Mucosa of rectum (tissue), 2 donors: Measurements from ENCODE around the gene PLPP6.

Experiments
- H3K27ac ChIP-seq, 2 donors: one replicate each; pipeline ENCODE4 v1.7.0; 2013; ENCODE audit warnings: inconsistent platforms in 2 of 2, low read depth in 2 of 2, low read length in 2 of 2
- H3K27me3 ChIP-seq, 2 donors: one replicate each; pipeline ENCODE4 v1.7.0; 2013; ENCODE audit warnings: low read length in 2 of 2; ENCODE audit not compliant: control insufficient read depth in 2 of 2, insufficient read depth in 2 of 2
- H3K36me3 ChIP-seq, 2 donors: one replicate each; pipeline ENCODE4 v1.7.0; 2013; ENCODE audit warnings: low read length in 2 of 2; ENCODE audit not compliant: control insufficient read depth in 2 of 2, insufficient read depth in 2 of 2
- H3K4me1 ChIP-seq, 2 donors: one replicate each; pipeline ENCODE4 v1.7.0; 2013; ENCODE audit warnings: low read length in 2 of 2, mild to moderate bottlenecking in 1 of 2; ENCODE audit not compliant: control insufficient read depth in 2 of 2, insufficient read depth in 2 of 2
- H3K4me3 ChIP-seq, 2 donors: one replicate each; pipeline ENCODE4 v1.7.0; 2013; ENCODE audit warnings: low read length in 2 of 2
- H3K9ac ChIP-seq, 2 donors: one replicate each; pipeline ENCODE4 v1.7.0; 2013; ENCODE audit warnings: low read length in 2 of 2, low read depth in 1 of 2, mild to moderate bottlenecking in 1 of 2
- H3K9me3 ChIP-seq, 2 donors: one replicate each; pipeline ENCODE4 v1.7.0; 2013; ENCODE audit warnings: low read length in 2 of 2; ENCODE audit not compliant: control insufficient read depth in 2 of 2
- donor health status: healthy.
- donor health status: Normal muscosa, but diverticular disease.

PLPP6 gene

DNA sequence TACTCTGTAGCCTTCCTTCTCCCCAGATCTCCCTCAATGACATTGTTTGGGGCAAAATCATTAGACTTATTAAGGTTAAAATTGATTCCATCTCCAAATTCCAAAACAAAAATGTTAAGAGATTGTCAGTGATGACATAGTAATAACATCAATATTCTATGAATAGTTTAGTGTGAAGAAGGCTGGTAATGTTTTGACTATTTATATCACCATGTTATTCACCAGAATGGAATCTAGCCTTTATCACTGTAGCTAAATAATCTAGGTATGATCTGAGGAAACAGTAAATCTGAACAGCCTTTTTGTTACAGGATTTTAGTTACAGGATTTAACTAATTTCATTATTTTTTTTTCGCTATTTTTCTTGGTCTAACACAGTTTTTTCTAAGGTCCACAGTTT is 929 bp upstream of the PLPP6 start:
- Histone ChIP-seq H3K4me1 (peaks cover 25 to 30% of the 10 kb centered on the region in 2 donors), H3K9ac (no peak overlapping the region), H3K27me3 (no peaks in the 10 kb centered on the region), H3K9me3 (no peaks in the 10 kb centered on the region), H3K27ac (no peak overlapping the region), H3K36me3 (no peaks in the 10 kb centered on the region), H3K4me3 (no peak overlapping the region)

DNA sequence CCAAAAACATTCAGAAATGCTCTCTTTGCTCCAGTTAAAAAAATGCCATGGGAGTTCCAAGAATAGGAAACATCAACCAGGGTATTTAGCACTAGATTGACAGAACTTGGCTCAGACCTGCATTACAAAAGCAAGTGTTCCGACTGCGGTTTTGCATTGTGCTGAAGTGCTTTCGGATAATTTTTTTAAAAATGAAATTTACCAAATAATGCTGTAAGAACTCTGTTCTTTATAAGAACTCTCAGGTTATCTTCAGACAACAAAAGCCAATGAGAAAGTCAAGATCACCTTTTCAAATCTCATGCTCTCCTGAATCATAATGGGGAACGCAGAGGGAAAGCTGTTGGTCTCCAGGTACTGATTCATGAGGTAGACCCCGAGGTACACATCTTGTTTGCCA is 483 bp upstream of the PLPP6 start:
- Histone ChIP-seq H3K4me3 (peak overlapping the region; percentile 86 to 93), H3K9me3 (no peaks in the 10 kb centered on the region), H3K27me3 (no peaks in the 10 kb centered on the region), H3K36me3 (no peaks in the 10 kb centered on the region), H3K4me1 (peaks cover 25 to 30% of the 10 kb centered on the region in 2 donors), H3K9ac (peak overlapping the region in 1 of 2 donors; percentile 93), H3K27ac (peak overlapping the region in 1 of 2 donors; percentile 93)

DNA sequence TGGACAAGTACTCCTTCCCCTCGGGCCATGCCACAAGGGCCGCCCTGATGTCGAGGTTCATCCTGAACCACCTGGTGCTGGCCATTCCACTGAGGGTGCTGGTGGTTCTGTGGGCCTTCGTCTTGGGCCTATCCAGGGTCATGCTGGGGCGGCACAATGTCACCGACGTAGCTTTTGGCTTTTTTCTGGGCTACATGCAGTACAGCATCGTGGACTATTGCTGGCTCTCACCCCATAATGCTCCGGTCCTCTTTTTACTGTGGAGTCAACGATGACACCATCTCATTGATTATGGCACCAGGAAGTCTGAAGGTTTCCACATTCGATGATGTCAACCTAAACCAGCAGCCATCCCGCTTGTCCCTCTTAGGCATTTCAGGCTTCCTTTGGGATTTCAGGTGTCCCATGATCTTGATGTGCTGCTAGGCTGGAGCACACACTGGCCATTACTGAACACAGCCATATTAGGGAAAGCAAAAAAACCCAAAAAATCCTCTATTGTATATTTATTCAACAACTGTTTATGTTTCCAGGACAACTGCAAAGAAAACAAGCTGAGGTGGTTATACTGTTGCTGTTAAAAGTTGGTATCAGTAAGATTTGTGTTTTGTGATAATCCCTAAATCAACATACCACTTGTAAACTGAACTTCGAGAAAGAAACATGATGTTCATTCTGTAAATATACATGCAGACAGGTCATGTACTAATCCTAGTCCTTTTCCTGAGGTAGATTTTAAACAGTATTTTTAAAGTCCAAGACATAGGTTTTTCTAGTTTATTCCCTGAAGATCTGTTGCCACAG is 1.1 kb downstream of the PLPP6 start:
- H3K27me3 ChIP-seq: no peaks in the 10 kb centered on the region
- peaks cover 25 to 30% of the 10 kb centered on the region in 2 donors for H3K4me1 ChIP-seq
- peak overlapping the region; percentile 74 to 93 for H3K9ac ChIP-seq
- peak overlapping the region; percentile 91 to 93 for H3K27ac ChIP-seq
- H3K4me3 ChIP-seq: peak overlapping the region; percentile 86 to 93
- H3K9me3 ChIP-seq: no peaks in the 10 kb centered on the region
- no peaks in the 10 kb centered on the region for H3K36me3 ChIP-seq

DNA sequence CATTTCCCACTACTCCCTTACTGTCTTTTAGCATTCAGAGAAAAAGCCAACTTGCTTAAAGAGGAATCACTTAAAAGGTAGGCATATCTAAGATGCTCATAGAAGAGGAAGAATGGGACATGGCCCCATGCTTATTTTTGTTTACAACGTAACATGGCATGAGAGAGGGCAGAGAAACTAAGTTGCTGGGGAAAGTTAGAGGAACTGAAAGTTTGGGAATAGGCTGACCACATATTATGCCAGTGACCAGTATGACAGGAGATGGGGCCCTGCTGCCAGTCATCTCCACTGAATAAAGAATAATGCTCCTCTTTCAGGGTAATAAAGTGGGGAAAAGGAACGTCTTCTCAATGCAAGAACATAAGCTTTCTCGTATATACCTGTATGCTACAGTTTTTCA is 1.9 kb downstream of the PLPP6 start:
- Histone ChIP-seq H3K9me3 (no peaks in the 10 kb centered on the region), H3K4me3 (peak overlapping the region; percentile 21 to 86), H3K27me3 (no peaks in the 10 kb centered on the region)

DNA sequence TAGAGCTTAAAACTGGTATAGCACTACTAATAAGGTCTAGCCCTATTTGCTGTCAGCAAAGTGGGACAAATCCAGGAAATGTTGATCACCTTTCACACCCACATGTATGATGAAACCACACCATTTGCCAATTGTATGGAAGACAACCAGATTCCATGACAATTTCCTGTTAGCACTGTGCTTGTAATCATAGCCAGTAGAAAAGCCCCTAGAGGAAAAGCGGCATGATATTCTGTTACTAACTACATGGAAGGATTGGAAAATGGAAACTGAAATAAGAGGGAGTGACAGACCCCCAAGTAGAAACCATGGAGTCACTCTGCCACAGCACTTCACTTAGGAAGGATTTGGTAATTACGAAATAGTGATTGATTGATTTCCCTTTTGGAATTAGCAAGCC is 3.3 kb downstream of the PLPP6 start:
- Histone ChIP-seq H3K4me1 (peaks cover 25 to 30% of the 10 kb centered on the region in 2 donors), H3K9me3 (no peaks in the 10 kb centered on the region), H3K27me3 (no peaks in the 10 kb centered on the region), H3K9ac (no peak overlapping the region), H3K27ac (no peak overlapping the region), H3K4me3 (peak overlapping the region; percentile 8 to 82), H3K36me3 (no peaks in the 10 kb centered on the region)

More for the DNA sequence above, 1.9 kb downstream of the PLPP6 start:
- Histone ChIP-seq H3K27ac (peak overlapping the region in 1 of 2 donors; percentile 9), H3K4me1 (peaks cover 25 to 30% of the 10 kb centered on the region in 2 donors), H3K36me3 (no peaks in the 10 kb centered on the region), H3K9ac (no peak overlapping the region)

DNA sequence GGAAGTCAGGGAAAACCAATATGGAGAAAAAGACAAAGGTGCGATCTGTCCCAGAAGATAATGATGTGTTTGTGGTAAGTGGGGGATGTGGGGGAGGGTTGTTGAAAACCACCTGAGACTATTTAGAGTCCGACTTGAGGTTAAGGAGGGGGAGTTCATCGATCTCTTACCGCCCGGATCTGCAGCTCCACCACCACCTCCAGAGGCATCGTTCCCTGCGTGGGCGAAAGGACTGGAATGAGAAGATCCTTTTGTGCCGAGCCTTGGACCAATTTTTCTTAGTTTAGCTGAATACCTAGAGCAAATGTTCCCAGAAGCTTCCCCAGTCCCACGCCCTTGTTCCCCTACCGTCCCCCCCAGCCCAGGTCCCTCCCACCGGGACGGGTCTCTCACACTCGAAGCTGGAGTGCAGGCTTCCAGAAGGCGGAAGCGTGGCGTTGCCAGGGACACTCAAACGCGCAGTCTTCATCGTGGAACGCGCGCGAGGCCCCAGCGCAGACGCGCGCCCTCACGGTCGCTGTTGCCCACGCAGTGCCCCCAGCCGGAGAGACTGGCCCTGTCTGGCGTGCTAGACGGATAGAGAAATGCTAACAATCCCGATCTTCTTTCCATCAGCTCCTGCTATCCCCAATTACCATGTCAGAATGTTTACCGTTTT is 4.1 kb downstream of the PLPP6 start, which contains the start of gene SPATA6L:
SPATA6L (minus strand) TSS at position 439 of the 658 bp plus-strand sequence; CDS start at position 209, 230 bp downstream.
- Histone ChIP-seq H3K4me3 (peak within 1 kb of the TSS; percentile 79 to 82), H3K27ac (peak within 1 kb of the TSS; percentile 35 to 64), H3K9ac (peak within 1 kb of the TSS; percentile 69 to 71), H3K4me1 (peaks cover 25 to 30% of the 10 kb centered on the region in 2 donors), H3K9me3 (no peaks in the 10 kb centered on the region), H3K36me3 (no peaks in the 10 kb centered on the region), H3K27me3 (no peaks in the 10 kb centered on the region)

DNA sequence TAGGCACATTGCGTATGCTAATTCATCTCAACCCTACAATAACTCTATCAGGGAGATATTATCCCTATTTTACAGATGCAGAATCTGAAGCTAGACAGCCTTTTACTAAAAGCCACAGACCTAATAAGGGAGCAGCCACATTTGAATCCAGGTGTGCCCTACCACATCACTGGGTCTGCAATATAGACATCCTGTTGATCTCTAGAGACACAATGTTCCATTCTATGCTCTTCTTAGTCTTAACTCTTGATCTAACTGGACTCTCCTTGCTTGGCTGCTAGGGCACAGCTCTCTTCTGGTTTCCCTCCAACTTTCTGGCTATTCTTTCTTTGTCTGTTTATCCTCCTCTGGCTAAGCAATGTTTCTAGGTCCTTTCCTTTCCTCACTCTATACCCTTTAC is 5.6 kb downstream of the PLPP6 start:
- no peaks in the 10 kb centered on the region for H3K9me3 ChIP-seq
- no peak overlapping the region for H3K27ac ChIP-seq
- H3K36me3 ChIP-seq: no peaks in the 10 kb centered on the region
- H3K27me3 ChIP-seq: no peaks in the 10 kb centered on the region
- H3K9ac ChIP-seq: no peak overlapping the region
- H3K4me1 ChIP-seq: peaks cover 25 to 27% of the 10 kb centered on the region in 2 donors
- H3K4me3 ChIP-seq: no peak overlapping the region

DNA sequence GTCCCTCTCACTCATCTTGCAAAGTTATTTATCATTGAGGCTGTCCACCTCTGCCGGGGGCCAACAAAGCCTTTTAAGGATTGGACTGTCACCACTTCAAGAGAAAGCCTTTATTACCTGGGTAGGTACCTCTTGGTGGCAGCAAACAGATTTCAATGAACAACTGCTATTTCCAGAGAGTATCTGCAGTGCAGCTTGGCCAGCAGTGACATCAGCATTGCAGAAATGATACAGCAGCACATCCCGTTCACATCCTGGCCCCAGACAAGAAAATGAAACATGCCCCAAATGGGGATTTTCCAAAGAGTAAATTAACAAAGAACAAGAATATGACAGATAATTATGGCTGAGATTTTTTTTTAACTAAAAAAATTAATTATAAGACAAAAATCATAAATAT is 6.5 kb downstream of the PLPP6 start:
- Histone ChIP-seq H3K9me3 (no peaks in the 10 kb centered on the region), H3K4me1 (peaks cover 17 to 18% of the 10 kb centered on the region in 2 donors), H3K27ac (no peak overlapping the region), H3K4me3 (no peak overlapping the region), H3K27me3 (no peaks in the 10 kb centered on the region), H3K9ac (no peak overlapping the region), H3K36me3 (no peaks in the 10 kb centered on the region)

DNA sequence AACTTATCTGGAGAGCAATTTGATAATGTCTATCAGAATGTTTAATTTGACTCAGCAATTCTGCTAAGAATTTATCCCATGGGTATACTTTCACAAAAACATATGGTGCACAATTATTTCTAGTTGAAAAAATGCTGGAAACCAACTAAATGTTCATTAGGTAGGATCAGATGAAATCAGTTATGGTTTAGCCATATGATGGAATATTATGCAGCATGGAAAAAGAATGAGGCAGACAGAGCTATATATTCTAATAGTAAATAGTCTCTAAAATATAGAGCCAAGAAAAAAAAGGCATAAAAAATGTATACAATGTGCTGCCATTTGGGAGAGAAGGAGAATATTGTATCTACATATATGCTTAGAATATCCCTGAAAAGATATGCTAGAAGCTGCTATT is 7.8 kb downstream of the PLPP6 start:
- Histone ChIP-seq H3K9me3 (no peaks in the 10 kb centered on the region), H3K36me3 (no peaks in the 10 kb centered on the region), H3K9ac (no peak overlapping the region), H3K27me3 (no peaks in the 10 kb centered on the region), H3K4me3 (no peak overlapping the region), H3K4me1 (peaks cover 5 to 8% of the 10 kb centered on the region in 2 donors), H3K27ac (no peak overlapping the region)

DNA sequence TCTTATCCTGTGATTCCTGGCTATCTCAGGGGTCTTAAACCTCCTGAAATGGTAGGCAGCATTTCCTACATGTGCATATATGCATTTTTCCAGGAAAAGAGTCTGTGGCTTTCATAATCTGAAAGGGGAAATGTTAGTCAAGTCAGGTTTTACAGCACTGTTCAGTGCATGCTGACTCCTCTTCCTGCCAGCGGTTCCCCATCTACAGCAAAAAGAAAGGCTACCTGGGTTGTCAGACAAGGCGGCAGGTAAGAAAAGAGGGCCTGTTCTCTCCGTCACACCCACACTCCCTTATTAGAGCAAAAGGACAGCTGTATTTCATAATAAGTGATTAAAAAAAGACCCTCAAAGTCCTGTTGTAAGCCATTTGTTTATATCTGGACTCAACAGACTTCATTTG is 8.5 kb downstream of the PLPP6 start:
- no peaks in the 10 kb centered on the region for H3K27me3 ChIP-seq
- no peaks in the 10 kb centered on the region for H3K36me3 ChIP-seq
- H3K4me1 ChIP-seq: peaks cover under 1 to 3% of the 10 kb centered on the region in 2 donors
- H3K27ac ChIP-seq: no peak overlapping the region
- no peak overlapping the region for H3K9ac ChIP-seq
- no peaks in the 10 kb centered on the region for H3K9me3 ChIP-seq
- no peak overlapping the region for H3K4me3 ChIP-seq
